Measurements from ENCODE around the gene OR1S1. TPM values are rescaled to one million over a fixed set of nuclear protein-coding genes. Genes with fewer than 3 reads are reported as not detected.

The OR1S1 gene
- total and polyA plus RNA-seq, 2 experiments from 2014 or later: not detected

DNA sequence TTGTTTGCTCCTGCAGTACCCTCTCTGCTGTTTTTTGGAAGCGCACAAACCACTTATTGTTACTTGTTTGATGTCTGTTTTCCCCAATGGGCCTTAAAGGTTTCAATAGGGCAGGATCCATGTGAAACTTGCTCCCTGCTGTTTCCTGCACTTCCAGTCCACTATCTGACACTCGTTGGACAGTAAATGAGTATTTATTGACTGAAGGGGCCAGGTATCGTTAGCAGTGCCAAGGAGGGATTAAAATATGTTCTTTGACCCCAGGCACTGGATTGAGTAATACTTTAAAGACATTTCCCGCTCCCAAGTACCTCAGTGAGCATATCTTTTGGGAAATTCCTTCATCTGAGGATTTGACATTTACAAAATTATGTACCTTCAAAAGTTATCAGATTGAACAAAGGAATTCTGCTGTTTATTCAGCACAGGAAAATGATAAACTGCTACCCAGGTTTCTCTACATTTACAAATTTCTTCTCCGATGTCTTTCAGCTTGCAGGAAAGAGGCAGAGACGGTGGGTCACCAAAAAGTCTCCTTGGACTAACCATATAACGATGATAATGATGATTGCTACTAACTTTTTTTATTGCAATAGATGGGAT, 46.9 kb upstream of the OR1S1 start:
- no peak for ATAC-seq

More for the DNA sequence above, 46.9 kb upstream of the OR1S1 start:
- no peak overlapping the region for H3K27ac Mint-ChIP-seq
- no peak overlapping the region for H3K4me3 ChIP-seq
- H3K36me3 ChIP-seq (ENCODE audit: insufficient read depth): no peaks in the 10 kb centered on the region
- DNase-seq (ENCODE audit: low spot score): no peak
- peaks cover 3% of the 10 kb centered on the region; the same call in 2 of the 3 replicates for H3K4me1 Mint-ChIP-seq
- H3K27ac ChIP-seq (ENCODE audit: low read depth): no peak overlapping the region
- peaks cover 6% of the 10 kb centered on the region; the same call in 1 of the 2 replicates for H3K9me2 ChIP-seq (ENCODE audit: insufficient read depth)
- H3K27me3 ChIP-seq (ENCODE audit: insufficient read depth): no peaks in the 10 kb centered on the region
- no peaks in the 10 kb centered on the region for H3K9me3 Mint-ChIP-seq
- no peaks in the 10 kb centered on the region for H4K20me1 ChIP-seq (replicated peaks; ENCODE audit: insufficient read depth)
- no peak overlapping the region for H3K4me2 ChIP-seq
- TF ChIP-seq POLR2AphosphoS5 (IDR thresholded peaks at IDR 0.05; ENCODE audit: low read depth): no peak
- TF ChIP-seq, protein P1, sequence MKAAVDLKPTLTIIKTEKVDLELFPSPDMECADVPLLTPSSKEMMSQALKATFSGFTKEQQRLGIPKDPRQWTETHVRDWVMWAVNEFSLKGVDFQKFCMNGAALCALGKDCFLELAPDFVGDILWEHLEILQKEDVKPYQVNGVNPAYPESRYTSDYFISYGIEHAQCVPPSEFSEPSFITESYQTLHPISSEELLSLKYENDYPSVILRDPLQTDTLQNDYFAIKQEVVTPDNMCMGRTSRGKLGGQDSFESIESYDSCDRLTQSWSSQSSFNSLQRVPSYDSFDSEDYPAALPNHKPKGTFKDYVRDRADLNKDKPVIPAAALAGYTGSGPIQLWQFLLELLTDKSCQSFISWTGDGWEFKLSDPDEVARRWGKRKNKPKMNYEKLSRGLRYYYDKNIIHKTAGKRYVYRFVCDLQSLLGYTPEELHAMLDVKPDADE (IDR thresholded peaks at IDR 0.05): no peak
- TF ChIP-seq, protein P2, sequence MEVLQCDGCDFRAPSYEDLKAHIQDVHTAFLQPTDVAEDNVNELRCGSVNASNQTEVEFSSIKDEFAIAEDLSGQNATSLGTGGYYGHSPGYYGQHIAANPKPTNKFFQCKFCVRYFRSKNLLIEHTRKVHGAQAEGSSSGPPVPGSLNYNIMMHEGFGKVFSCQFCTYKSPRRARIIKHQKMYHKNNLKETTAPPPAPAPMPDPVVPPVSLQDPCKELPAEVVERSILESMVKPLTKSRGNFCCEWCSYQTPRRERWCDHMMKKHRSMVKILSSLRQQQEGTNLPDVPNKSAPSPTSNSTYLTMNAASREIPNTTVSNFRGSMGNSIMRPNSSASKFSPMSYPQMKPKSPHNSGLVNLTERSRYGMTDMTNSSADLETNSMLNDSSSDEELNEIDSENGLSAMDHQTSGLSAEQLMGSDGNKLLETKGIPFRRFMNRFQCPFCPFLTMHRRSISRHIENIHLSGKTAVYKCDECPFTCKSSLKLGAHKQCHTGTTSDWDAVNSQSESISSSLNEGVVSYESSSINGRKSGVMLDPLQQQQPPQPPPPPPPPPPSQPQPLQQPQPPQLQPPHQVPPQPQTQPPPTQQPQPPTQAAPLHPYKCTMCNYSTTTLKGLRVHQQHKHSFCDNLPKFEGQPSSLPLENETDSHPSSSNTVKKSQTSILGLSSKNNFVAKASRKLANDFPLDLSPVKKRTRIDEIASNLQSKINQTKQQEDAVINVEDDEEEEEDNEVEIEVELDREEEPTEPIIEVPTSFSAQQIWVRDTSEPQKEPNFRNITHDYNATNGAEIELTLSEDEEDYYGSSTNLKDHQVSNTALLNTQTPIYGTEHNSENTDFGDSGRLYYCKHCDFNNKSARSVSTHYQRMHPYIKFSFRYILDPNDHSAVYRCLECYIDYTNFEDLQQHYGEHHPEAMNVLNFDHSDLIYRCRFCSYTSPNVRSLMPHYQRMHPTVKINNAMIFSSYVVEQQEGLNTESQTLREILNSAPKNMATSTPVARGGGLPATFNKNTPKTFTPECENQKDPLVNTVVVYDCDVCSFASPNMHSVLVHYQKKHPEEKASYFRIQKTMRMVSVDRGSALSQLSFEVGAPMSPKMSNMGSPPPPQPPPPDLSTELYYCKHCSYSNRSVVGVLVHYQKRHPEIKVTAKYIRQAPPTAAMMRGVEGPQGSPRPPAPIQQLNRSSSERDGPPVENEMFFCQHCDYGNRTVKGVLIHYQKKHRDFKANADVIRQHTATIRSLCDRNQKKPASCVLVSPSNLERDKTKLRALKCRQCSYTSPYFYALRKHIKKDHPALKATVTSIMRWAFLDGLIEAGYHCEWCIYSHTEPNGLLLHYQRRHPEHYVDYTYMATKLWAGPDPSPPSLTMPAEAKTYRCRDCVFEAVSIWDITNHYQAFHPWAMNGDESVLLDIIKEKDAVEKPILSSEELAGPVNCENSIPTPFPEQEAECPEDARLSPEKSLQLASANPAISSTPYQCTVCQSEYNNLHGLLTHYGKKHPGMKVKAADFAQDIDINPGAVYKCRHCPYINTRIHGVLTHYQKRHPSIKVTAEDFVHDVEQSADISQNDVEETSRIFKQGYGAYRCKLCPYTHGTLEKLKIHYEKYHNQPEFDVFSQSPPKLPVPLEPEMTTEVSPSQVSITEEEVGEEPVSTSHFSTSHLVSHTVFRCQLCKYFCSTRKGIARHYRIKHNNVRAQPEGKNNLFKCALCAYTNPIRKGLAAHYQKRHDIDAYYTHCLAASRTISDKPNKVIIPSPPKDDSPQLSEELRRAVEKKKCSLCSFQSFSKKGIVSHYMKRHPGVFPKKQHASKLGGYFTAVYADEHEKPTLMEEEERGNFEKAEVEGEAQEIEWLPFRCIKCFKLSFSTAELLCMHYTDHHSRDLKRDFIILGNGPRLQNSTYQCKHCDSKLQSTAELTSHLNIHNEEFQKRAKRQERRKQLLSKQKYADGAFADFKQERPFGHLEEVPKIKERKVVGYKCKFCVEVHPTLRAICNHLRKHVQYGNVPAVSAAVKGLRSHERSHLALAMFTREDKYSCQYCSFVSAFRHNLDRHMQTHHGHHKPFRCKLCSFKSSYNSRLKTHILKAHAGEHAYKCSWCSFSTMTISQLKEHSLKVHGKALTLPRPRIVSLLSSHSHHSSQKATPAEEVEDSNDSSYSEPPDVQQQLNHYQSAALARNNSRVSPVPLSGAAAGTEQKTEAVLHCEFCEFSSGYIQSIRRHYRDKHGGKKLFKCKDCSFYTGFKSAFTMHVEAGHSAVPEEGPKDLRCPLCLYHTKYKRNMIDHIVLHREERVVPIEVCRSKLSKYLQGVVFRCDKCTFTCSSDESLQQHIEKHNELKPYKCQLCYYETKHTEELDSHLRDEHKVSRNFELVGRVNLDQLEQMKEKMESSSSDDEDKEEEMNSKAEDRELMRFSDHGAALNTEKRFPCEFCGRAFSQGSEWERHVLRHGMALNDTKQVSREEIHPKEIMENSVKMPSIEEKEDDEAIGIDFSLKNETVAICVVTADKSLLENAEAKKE (CRISPR knock-in tag; IDR thresholded peaks at IDR 0.05): no peak
- no peak for TF ChIP-seq ZNF331 (CRISPR knock-in tag; IDR thresholded peaks at IDR 0.05; ENCODE audit: low read depth)
- no peak for TF ChIP-seq ZNF114 (CRISPR knock-in tag; IDR thresholded peaks at IDR 0.05)
- TF ChIP-seq CREB1 (CRISPR knock-in tag; IDR thresholded peaks at IDR 0.05; ENCODE audit: low read depth): no peak
- no peak for TF ChIP-seq STAT1 (IDR thresholded peaks at IDR 0.05; ENCODE audit: unreplicated experiment)
- TF ChIP-seq JUNB (IDR thresholded peaks at IDR 0.05; ENCODE audit: unreplicated experiment): no peak
- TF ChIP-seq, protein P3, sequence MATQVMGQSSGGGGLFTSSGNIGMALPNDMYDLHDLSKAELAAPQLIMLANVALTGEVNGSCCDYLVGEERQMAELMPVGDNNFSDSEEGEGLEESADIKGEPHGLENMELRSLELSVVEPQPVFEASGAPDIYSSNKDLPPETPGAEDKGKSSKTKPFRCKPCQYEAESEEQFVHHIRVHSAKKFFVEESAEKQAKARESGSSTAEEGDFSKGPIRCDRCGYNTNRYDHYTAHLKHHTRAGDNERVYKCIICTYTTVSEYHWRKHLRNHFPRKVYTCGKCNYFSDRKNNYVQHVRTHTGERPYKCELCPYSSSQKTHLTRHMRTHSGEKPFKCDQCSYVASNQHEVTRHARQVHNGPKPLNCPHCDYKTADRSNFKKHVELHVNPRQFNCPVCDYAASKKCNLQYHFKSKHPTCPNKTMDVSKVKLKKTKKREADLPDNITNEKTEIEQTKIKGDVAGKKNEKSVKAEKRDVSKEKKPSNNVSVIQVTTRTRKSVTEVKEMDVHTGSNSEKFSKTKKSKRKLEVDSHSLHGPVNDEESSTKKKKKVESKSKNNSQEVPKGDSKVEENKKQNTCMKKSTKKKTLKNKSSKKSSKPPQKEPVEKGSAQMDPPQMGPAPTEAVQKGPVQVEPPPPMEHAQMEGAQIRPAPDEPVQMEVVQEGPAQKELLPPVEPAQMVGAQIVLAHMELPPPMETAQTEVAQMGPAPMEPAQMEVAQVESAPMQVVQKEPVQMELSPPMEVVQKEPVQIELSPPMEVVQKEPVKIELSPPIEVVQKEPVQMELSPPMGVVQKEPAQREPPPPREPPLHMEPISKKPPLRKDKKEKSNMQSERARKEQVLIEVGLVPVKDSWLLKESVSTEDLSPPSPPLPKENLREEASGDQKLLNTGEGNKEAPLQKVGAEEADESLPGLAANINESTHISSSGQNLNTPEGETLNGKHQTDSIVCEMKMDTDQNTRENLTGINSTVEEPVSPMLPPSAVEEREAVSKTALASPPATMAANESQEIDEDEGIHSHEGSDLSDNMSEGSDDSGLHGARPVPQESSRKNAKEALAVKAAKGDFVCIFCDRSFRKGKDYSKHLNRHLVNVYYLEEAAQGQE (IDR thresholded peaks at IDR 0.05; ENCODE audit: unreplicated experiment): no peak
- no peak for TF ChIP-seq EZH2phosphoT487 (IDR thresholded peaks at IDR 0.05; ENCODE audit: unreplicated experiment)
- TF ChIP-seq EZH2 (IDR thresholded peaks at IDR 0.05; ENCODE audit: low read depth, unreplicated experiment): no peak
- no peaks in the 10 kb centered on the region for H3K36me3 Mint-ChIP-seq (ENCODE audit: low read depth)
- no peaks in the 10 kb centered on the region for H3K79me2 ChIP-seq (replicated peaks; ENCODE audit: insufficient read depth)
- H2AFZ ChIP-seq: no peak overlapping the region; the same call in 1 of the 2 replicates
- no peaks in the 10 kb centered on the region for H3K4me1 ChIP-seq (ENCODE audit: insufficient read depth)
- peaks cover 4% of the 10 kb centered on the region for H3K27me3 Mint-ChIP-seq (ENCODE audit: insufficient read depth, low read depth, poor library complexity)
- no peak overlapping the region for H3K4me3 Mint-ChIP-seq
- no peaks in the 10 kb centered on the region for H3F3A ChIP-seq (replicated peaks; ENCODE audit: low read depth)

Data from GM23338 (cell line).